Spleen (tissue), 7 donors: ENCODE measurements around the gene SNCB.

Experiments
- CTCF ChIP-seq, 11 experiments: fragments of 200-600 bp in 7 of 11; fragments of 450-650 bp in 4 of 11; sonication (generic) in 4 of 11; IDR thresholded peaks in 8 of 11; conservative IDR thresholded peaks in 3 of 11; 1 replicate in 7 of 11; 2 replicates in 4 of 11; pipeline versions ENCODE4 v1.4.0 to v1.8.0; 2016 to 2021; ENCODE audit warnings: antibody characterized with exemption in 11 of 11, inconsistent platforms in 4 of 11, mild to moderate bottlenecking in 1 of 11
- POLR2AphosphoS5 ChIP-seq, 3 donors: sonication (generic); formaldehyde crosslinking; IDR thresholded peaks; one replicate each; pipeline ENCODE4 v1.5.1; 2017; ENCODE audit warnings: antibody characterized with exemption in 3 of 3
- donor health status: DM: no; HTN: no; CAD: no; lungs with moderate emphysema.
- donor health status: DM: no; HTN: no; CAD: no.
- donor health status: DM: no; HTN: no; CAD: no.

DNA sequence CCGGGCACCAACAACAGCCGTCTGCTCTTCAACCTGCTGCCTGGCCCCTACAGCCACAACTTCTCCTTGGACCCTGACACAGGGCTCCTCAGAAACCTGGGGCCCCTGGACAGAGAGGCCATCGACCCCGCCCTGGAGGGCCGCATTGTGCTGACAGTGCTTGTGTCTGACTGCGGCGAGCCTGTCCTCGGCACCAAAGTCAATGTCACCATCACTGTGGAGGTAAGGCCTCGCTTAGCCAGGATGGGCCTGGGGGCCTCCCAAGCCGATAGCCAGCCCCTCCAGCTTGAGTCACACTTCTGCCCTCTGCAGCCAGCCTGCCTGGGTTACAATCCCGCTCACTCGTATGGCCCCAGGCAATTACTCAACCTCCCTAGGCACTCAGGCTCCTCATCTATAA lies 49.0 kb downstream of the SNCB start:
- TF ChIP-seq CTCF (IDR thresholded peaks at IDR 0.05 in 8 of 11, conservative IDR thresholded peaks at IDR 0.05 in 3 of 11) = no peak
- no peak for TF ChIP-seq POLR2AphosphoS5 (IDR thresholded peaks at IDR 0.05)
